ENCODE results near the gene PRRT4.

GRCh38 chr7:128361411-128362379, at the start of gene PRRT4:
- TF ChIP-seq, protein P1, sequence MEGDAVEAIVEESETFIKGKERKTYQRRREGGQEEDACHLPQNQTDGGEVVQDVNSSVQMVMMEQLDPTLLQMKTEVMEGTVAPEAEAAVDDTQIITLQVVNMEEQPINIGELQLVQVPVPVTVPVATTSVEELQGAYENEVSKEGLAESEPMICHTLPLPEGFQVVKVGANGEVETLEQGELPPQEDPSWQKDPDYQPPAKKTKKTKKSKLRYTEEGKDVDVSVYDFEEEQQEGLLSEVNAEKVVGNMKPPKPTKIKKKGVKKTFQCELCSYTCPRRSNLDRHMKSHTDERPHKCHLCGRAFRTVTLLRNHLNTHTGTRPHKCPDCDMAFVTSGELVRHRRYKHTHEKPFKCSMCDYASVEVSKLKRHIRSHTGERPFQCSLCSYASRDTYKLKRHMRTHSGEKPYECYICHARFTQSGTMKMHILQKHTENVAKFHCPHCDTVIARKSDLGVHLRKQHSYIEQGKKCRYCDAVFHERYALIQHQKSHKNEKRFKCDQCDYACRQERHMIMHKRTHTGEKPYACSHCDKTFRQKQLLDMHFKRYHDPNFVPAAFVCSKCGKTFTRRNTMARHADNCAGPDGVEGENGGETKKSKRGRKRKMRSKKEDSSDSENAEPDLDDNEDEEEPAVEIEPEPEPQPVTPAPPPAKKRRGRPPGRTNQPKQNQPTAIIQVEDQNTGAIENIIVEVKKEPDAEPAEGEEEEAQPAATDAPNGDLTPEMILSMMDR (IDR thresholded peaks at IDR 0.05; ENCODE audit: low read length), result peak; percentile 22
- TF ChIP-seq EZH2phosphoT487 (IDR thresholded peaks at IDR 0.05; ENCODE audit: low read length), result no peak
